H7 (cell line): Measurements from ENCODE around the gene PPP1R3E. TPM values are rescaled to one million over a fixed set of nuclear protein-coding genes. Genes with fewer than 3 reads are reported as not detected.

Experiments used
- DNase-seq: peaks from one replicate; pipeline ENCODE4 v3.0.0; 2012
- H3K27me3 ChIP-seq: 2 replicates; pipeline ENCODE4 v1.6.0; 2011; ENCODE audit warnings: mild to moderate bottlenecking, low read length; ENCODE audit not compliant: control insufficient read depth, insufficient read depth
- H3K36me3 ChIP-seq: replicated peaks from 2 replicates; pipeline ENCODE4 v1.5.1; 2011; ENCODE audit warnings: low read length; ENCODE audit not compliant: control insufficient read depth, insufficient read depth
- H3K4me3 ChIP-seq: 2 replicates; pipeline ENCODE4 v1.5.1; 2011; ENCODE audit warnings: low read depth, mild to moderate bottlenecking, control low read depth, low read length, moderate library complexity; ENCODE audit not compliant: insufficient read depth
- total RNA-seq: library from RNA; depleted of rRNA; stranded (reverse); fragments of >200 nt; shearing (Covaris generic); gene quantifications from 2 replicates; pipeline ENCODE4 v1.2.3, GENCODE V29; 2014; rRNA removed

PPP1R3E gene
- total RNA-seq, 1 experiment from 2014 or later: 2.0 TPM

DNA sequence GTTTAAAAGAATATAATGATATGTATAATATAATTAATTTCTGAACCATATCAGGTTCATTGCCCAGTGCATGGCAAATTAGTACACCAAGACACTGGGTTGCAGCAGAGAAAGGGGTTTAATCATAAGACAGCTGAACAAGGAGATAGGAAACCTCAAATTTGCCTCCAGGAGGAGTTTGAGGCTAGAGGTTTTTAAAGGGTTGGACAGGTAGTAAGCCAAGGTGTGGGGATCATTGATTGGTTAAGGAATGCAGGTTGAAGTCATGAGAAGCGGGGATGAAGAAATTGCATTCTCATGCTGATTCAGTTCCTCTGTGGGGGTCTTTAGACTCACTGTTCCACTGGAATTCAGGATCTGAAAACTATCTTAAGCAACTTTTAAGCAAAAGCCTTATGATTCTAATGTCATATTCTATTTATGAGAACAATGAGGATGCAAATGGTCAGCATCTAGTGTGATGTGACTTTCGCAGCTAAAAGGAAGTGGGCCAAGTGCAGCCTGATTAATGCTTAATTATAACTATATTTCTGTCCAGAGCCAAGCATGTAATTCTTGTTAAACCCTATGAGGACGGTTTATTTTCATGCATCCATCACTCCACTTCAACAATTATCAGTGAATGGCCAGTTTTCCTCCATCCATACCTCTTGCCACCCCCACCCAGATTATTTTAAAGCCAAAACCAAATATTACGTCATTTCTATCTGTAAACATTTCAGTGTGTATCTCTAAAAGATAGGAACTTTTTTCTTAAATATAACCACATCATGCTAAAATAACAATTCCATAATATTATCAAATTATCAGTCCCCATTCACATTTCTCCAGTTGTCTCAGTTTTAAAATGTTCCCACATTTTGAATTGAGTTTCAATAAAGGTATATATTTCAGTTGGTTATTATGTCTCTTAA is 50.0 kb downstream of the PPP1R3E start:
- H3K27me3 ChIP-seq: no peaks in the 10 kb centered on the region
- no peaks in the 10 kb centered on the region for H3K36me3 ChIP-seq
- DNase-seq: peak; percentile 42
- H3K4me3 ChIP-seq: no peak overlapping the region

- no peak overlapping the region for H3K4me3 ChIP-seq
- no peaks in the 10 kb centered on the region for H3K36me3 ChIP-seq
- DNase-seq: peak; percentile 35
- H3K27me3 ChIP-seq: no peaks in the 10 kb centered on the region
Observed at GRCh38 chr14:23252006-23252405, 50.7 kb downstream of the PPP1R3E start.

- no peak overlapping the region for H3K4me3 ChIP-seq
- no peaks in the 10 kb centered on the region for H3K36me3 ChIP-seq
- H3K27me3 ChIP-seq: no peaks in the 10 kb centered on the region
- no peak for DNase-seq
Observed at GRCh38 chr14:23249824-23250223, 52.8 kb downstream of the PPP1R3E start.

DNA sequence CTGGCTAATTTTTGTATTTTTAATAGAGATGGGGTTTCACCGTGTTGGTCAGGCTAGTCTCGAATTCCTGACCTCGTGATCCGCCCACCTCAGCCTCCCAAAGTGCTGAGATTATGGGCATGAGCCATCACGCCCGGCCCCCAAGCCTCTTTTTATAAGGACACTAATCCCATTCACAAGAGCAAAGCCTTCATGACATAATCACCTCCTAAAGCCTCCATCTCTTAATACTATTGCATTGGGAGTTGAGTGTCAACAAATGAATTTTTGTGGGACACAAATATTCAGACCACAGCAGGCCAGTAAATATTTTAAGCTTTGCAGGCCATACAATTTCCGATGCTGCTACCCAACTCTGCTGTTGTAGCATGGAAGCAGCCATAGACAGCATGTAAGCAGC is 54.1 kb downstream of the PPP1R3E start:
- Histone ChIP-seq H3K4me3 (no peak overlapping the region), H3K27me3 (no peaks in the 10 kb centered on the region), H3K36me3 (no peaks in the 10 kb centered on the region)
- DNase-seq: no peak

Other genes with a start within 250 kb of the PPP1R3E start
- gene CDH24, start 245.3 kb downstream of the PPP1R3E start, total RNA-seq: 9.7 and 12.3 TPM in 2 replicates
- gene ACIN1, start 207.7 kb downstream of the PPP1R3E start, total RNA-seq: 83.4 and 89.5 TPM in 2 replicates
- gene C14orf119, start 207.4 kb downstream of the PPP1R3E start, total RNA-seq: 73.7 and 97.8 TPM in 2 replicates
- gene CIROP, start 197.9 kb downstream of the PPP1R3E start, total RNA-seq: 0.42 TPM in 1 of 2 replicates, not detected in the other
- gene CEBPE, start 183.6 kb downstream of the PPP1R3E start, total RNA-seq: 0.44 TPM in 1 of 2 replicates, not detected in the other
- gene SLC7A8, start 119.2 kb downstream of the PPP1R3E start, total RNA-seq: 66.7 and 79.1 TPM in 2 replicates
- 0.24 TPM in 1 of 2 replicates, not detected in the other for gene RNF212B, start 64.9 kb downstream of the PPP1R3E start, total RNA-seq
- gene HOMEZ, start 16.7 kb downstream of the PPP1R3E start, total RNA-seq: 5.9 and 7.8 TPM in 2 replicates
- gene BCL2L2, start 4.0 kb upstream of the PPP1R3E start, total RNA-seq: 8.8 and 14.2 TPM in 2 replicates
- gene PABPN1, start 18.6 kb upstream of the PPP1R3E start, total RNA-seq: 143 and 174 TPM in 2 replicates
- 32.9 and 37.2 TPM in 2 replicates for gene SLC22A17, start 50.0 kb upstream of the PPP1R3E start, total RNA-seq
- gene EFS, start 62.3 kb upstream of the PPP1R3E start, total RNA-seq: 23.1 and 24.0 TPM in 2 replicates
- gene IL25, start 70.0 kb upstream of the PPP1R3E start, total RNA-seq: 0.31 TPM in 1 of 2 replicates, not detected in the other
- 0.14 TPM in 1 of 2 replicates, not detected in the other for gene CMTM5, start 74.2 kb upstream of the PPP1R3E start, total RNA-seq
- 0.03 TPM in 1 of 2 replicates, not detected in the other for gene MYH6, start 105.4 kb upstream of the PPP1R3E start, total RNA-seq
- gene MYH7, start 132.8 kb upstream of the PPP1R3E start, total RNA-seq: not detected in 2 replicates
- gene NGDN, start 166.8 kb upstream of the PPP1R3E start, total RNA-seq: 58.1 and 62.8 TPM in 2 replicates
- gene ZFHX2, start 248.9 kb upstream of the PPP1R3E start, total RNA-seq: 2.2 and 3.4 TPM in 2 replicates